Measurements from ENCODE around the gene POLG. TPM values are rescaled to one million over a fixed set of nuclear protein-coding genes. Genes with fewer than 3 reads are reported as not detected.

POLG gene
- total RNA-seq, 1 experiment from 2014 or later = 83.6 TPM

- H3K4me3 Mint-ChIP-seq (ENCODE audit: low read depth, unreplicated experiment) = no peak overlapping the region
- no peaks in the 10 kb centered on the region for H3K9me3 Mint-ChIP-seq (ENCODE audit: low read depth, unreplicated experiment)
- peaks cover 100% of the 10 kb centered on the region for H3K27me3 Mint-ChIP-seq (ENCODE audit: unreplicated experiment)
- no peaks in the 10 kb centered on the region for H3K36me3 Mint-ChIP-seq (ENCODE audit: insufficient read depth, unreplicated experiment)
- no peak overlapping the region for H3K27ac Mint-ChIP-seq (ENCODE audit: unreplicated experiment)
- peak; percentile 35 for DNase-seq
- H3K4me1 Mint-ChIP-seq (ENCODE audit: low read depth, unreplicated experiment) = peaks cover 17% of the 10 kb centered on the region
- no TSS peak for BruUV-seq (replicated peaks)
- intact Hi-C loops (cut with micrococcal nuclease; ENCODE audit: unreplicated experiment) = no loop called here
- CTCF ChIA-PET = interaction anchor here (1.1 kb wide), 1 partner anchor 13 kb away, joined by 3 read pairs; no protein-coding TSS in a partner anchor
- TF ChIP-seq CTCF (IDR thresholded peaks at IDR 0.05; ENCODE audit: unreplicated experiment) = no peak
Observed at GRCh38 chr15:89378296-89379151, 43.9 kb upstream of the POLG start.

- H3K36me3 Mint-ChIP-seq (ENCODE audit: insufficient read depth, unreplicated experiment) = no peaks in the 10 kb centered on the region
- DNase-seq = no peak
- H3K27ac Mint-ChIP-seq (ENCODE audit: unreplicated experiment) = no peak overlapping the region
- H3K4me3 Mint-ChIP-seq (ENCODE audit: low read depth, unreplicated experiment) = no peak overlapping the region
- H3K4me1 Mint-ChIP-seq (ENCODE audit: low read depth, unreplicated experiment) = peaks cover 17% of the 10 kb centered on the region
- CTCF ChIA-PET = no interaction called here
- no TSS peak for BruUV-seq (replicated peaks)
- intact Hi-C loops (cut with micrococcal nuclease; ENCODE audit: unreplicated experiment) = no loop called here
- TF ChIP-seq CTCF (IDR thresholded peaks at IDR 0.05; ENCODE audit: unreplicated experiment) = no peak
- peaks cover 97% of the 10 kb centered on the region for H3K27me3 Mint-ChIP-seq (ENCODE audit: unreplicated experiment)
- no peaks in the 10 kb centered on the region for H3K9me3 Mint-ChIP-seq (ENCODE audit: low read depth, unreplicated experiment)
Observed at GRCh38 chr15:89377842-89378295, 43.2 kb upstream of the POLG start.

- Mint-ChIP-seq H3K36me3 (ENCODE audit: insufficient read depth, unreplicated experiment) (no peaks in the 10 kb centered on the region), H3K27ac (ENCODE audit: unreplicated experiment) (no peak overlapping the region)
- BruUV-seq (replicated peaks) = no TSS peak
Observed at GRCh38 chr15:89377024-89377841, 42.6 kb upstream of the POLG start.

More at GRCh38 chr15:89377024-89377841, 42.6 kb upstream of the POLG start:
- intact Hi-C loops (cut with micrococcal nuclease; ENCODE audit: unreplicated experiment) = no loop called here
- no peak for TF ChIP-seq CTCF (IDR thresholded peaks at IDR 0.05; ENCODE audit: unreplicated experiment)
- Mint-ChIP-seq H3K9me3 (ENCODE audit: low read depth, unreplicated experiment) (no peaks in the 10 kb centered on the region), H3K27me3 (ENCODE audit: unreplicated experiment) (peaks cover 97% of the 10 kb centered on the region), H3K4me1 (ENCODE audit: low read depth, unreplicated experiment) (peaks cover 17% of the 10 kb centered on the region), H3K4me3 (ENCODE audit: low read depth, unreplicated experiment) (no peak overlapping the region)
- DNase-seq = no peak
- CTCF ChIA-PET = no interaction called here
